Endodermal cell (in vitro differentiated cells): Measurements from ENCODE around the gene SSRP1. TPM values are rescaled to one million over a fixed set of nuclear protein-coding genes. Genes with fewer than 3 reads are reported as not detected.

Experiments
- DNase-seq: peaks from one replicate; pipeline ENCODE4 v3.0.0-alpha.2; 2017
- H3K27ac ChIP-seq: 2 replicates; pipeline ENCODE4 v1.5.1; 2013; ENCODE audit warnings: mild to moderate bottlenecking, low read depth, low read length, moderate library complexity
- H3K27me3 ChIP-seq: 2 replicates; pipeline ENCODE4 v1.6.1; 2013; ENCODE audit warnings: mild to moderate bottlenecking, low read length, moderate library complexity; ENCODE audit not compliant: insufficient read depth, control insufficient read depth, poor library complexity, severe bottlenecking
- H3K36me3 ChIP-seq: 2 replicates; pipeline ENCODE4 v1.7.0; 2013; ENCODE audit warnings: mild to moderate bottlenecking, low read length, moderate library complexity; ENCODE audit not compliant: control insufficient read depth, insufficient read depth
- H3K4me1 ChIP-seq: one replicate; pipeline ENCODE4 v1.7.0; 2013; ENCODE audit warnings: low read length; ENCODE audit not compliant: control insufficient read depth, insufficient read depth
- H3K4me3 ChIP-seq: 2 replicates; pipeline ENCODE4 v1.5.1; 2013; ENCODE audit warnings: mild to moderate bottlenecking, low read length, moderate library complexity
- H3K9ac ChIP-seq: 2 replicates; pipeline ENCODE4 v1.6.1; 2013; ENCODE audit warnings: mild to moderate bottlenecking, low read length, moderate library complexity; ENCODE audit not compliant: poor library complexity, severe bottlenecking; ENCODE audit errors: extremely low read depth
- H3K9me3 ChIP-seq: 2 replicates; pipeline ENCODE4 v1.6.1; 2013; ENCODE audit warnings: mild to moderate bottlenecking, low read length, moderate library complexity; ENCODE audit not compliant: control insufficient read depth
- H3K27ac Mint-ChIP-seq: 2 replicates; pipeline ENCODE4 v1.8.0; 2020; ENCODE audit warnings: mixed read lengths
- H3K27me3 Mint-ChIP-seq: 2 replicates; pipeline ENCODE4 v1.8.0; 2021; ENCODE audit warnings: mild to moderate bottlenecking, mixed read lengths; ENCODE audit not compliant: insufficient read depth
- H3K36me3 Mint-ChIP-seq: 2 replicates; pipeline ENCODE4 v1.8.0; 2020; ENCODE audit warnings: low read depth, mixed read lengths
- H3K4me1 Mint-ChIP-seq: 2 replicates; pipeline ENCODE4 v1.8.0; 2020; ENCODE audit warnings: mixed read lengths
- H3K4me3 Mint-ChIP-seq: 2 replicates; pipeline ENCODE4 v1.8.0; 2020; ENCODE audit warnings: mild to moderate bottlenecking, moderate library complexity, mixed read lengths
- H3K9me3 Mint-ChIP-seq: 2 replicates; pipeline ENCODE4 v1.8.0; 2020; ENCODE audit warnings: mild to moderate bottlenecking, mixed read lengths
- CTCF ChIP-seq: fragments of 200-600 bp; sonication (generic); conservative IDR thresholded peaks from 2 replicates; pipeline ENCODE4 v1.5.0; 2021; ENCODE audit warnings: antibody characterized with exemption, mild to moderate bottlenecking
- WGBS, 2 experiments: methylation state at CpG; one replicate each; pipeline versions ENCODE4 v1.1.5 to v1.1.7; 2013; ENCODE audit warnings: missing lambda C conversion rate in 2 of 2, mixed read lengths in 1 of 2; ENCODE audit not compliant: insufficient coverage in 1 of 2, insufficient read length in 1 of 2; 5-methylcytosine and 5-hydroxymethylcytosine counted together
- total RNA-seq, 2 donors: library from RNA; stranded (reverse); fragmentation: NEBNext Ultra II Directional in 1 of 2; extraction: Animal tissue kit (Norgen Biotek cat#: 25700) in 1 of 2; gene quantifications; 2 replicates in 1 of 2; 3 replicates in 1 of 2; pipeline ENCODE4 v1.2.1, GENCODE V29; 2021

The SSRP1 gene
- total RNA-seq, 2 donors from 2014 or later, result 145 to 182 TPM

- H3K9me3 Mint-ChIP-seq, result no peaks in the 10 kb centered on the region
- H3K36me3 Mint-ChIP-seq, result no peaks in the 10 kb centered on the region
- H3K4me3 ChIP-seq, result no peak overlapping the region
- H3K27me3 Mint-ChIP-seq, result peaks cover 67% of the 10 kb centered on the region
- no peak overlapping the region for H3K27ac ChIP-seq
- no peaks in the 10 kb centered on the region for H3K36me3 ChIP-seq
- no peaks in the 10 kb centered on the region for H3K4me1 Mint-ChIP-seq
- no peak overlapping the region for H3K27ac Mint-ChIP-seq
- no peaks in the 10 kb centered on the region for H3K4me1 ChIP-seq
- H3K9me3 ChIP-seq, result no peaks in the 10 kb centered on the region
- H3K4me3 Mint-ChIP-seq, result no peak overlapping the region
- no peak overlapping the region for H3K9ac ChIP-seq
- H3K27me3 ChIP-seq, result peaks cover 56% of the 10 kb centered on the region
- no peak for TF ChIP-seq CTCF
- no peak for DNase-seq
- WGBS, 2 experiments, result 65 to 83% methylated on average over 12 to 25 of the region's 26 CpGs
Measured at GRCh38 chr11:57376095-57377090, 40.7 kb upstream of the SSRP1 start.

DNA sequence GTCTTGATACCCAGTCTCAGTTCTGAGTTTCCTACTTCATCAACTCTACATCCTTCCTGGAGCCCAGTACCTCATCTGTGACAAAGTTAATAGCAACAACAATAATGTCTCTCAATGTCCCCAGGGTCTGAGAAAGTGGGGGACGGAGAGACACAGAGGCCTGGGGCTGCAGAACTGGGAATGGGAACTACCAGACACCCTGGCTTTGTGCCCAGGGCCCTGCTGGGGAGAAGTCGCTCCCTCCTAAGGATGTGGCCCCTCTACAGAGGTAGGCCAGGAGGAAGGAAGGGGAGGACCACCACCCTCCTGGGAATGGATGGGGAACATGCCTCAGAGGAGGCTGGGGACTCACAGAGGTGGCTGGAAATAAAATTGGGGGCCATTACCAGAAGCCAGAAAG lies 39.8 kb upstream of the SSRP1 start:
- no peaks in the 10 kb centered on the region for H3K4me1 ChIP-seq
- H3K9me3 ChIP-seq, result no peaks in the 10 kb centered on the region
- H3K36me3 ChIP-seq, result no peaks in the 10 kb centered on the region
- Mint-ChIP-seq H3K4me3 (no peak overlapping the region), H3K36me3 (no peaks in the 10 kb centered on the region), H3K27me3 (peaks cover 61% of the 10 kb centered on the region), H3K27ac (no peak overlapping the region), H3K9me3 (no peaks in the 10 kb centered on the region), H3K4me1 (no peaks in the 10 kb centered on the region)
- no peak overlapping the region for H3K9ac ChIP-seq
- H3K27ac ChIP-seq, result no peak overlapping the region
- TF ChIP-seq CTCF, result no peak
- peaks cover 56% of the 10 kb centered on the region for H3K27me3 ChIP-seq
- DNase-seq, result no peak
- no peak overlapping the region for H3K4me3 ChIP-seq
- 67 to 75% methylated on average over 1 to 2 of the region's 2 CpGs for WGBS, 2 experiments

DNA sequence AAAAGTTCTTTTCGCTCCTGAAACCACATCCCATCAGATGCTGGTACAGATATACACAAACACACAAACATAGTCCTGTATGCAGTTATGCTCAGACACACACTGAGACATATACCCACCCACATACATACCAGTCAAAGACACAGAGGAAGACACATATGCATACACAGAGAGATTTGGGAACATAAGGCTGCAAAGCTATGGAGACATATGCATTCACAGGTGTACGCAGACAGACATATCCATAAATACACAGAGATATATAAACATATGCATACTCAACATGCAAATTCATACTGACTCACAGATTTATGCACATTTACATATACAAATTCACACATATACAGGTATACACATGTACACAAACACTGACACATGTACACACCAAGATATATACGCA lies 39.3 kb upstream of the SSRP1 start:
- no peak overlapping the region for H3K9ac ChIP-seq
- peaks cover 54% of the 10 kb centered on the region for H3K27me3 ChIP-seq
- H3K27ac ChIP-seq, result no peak overlapping the region
- Mint-ChIP-seq H3K27me3 (peaks cover 63% of the 10 kb centered on the region), H3K4me1 (no peaks in the 10 kb centered on the region), H3K4me3 (no peak overlapping the region), H3K27ac (no peak overlapping the region), H3K36me3 (no peaks in the 10 kb centered on the region), H3K9me3 (no peaks in the 10 kb centered on the region)
- DNase-seq, result no peak
- no peaks in the 10 kb centered on the region for H3K9me3 ChIP-seq
- H3K4me3 ChIP-seq, result no peak overlapping the region
- peaks cover 2% of the 10 kb centered on the region for H3K4me1 ChIP-seq
- WGBS, 2 experiments, result 94 to 95% methylated on average over 3 of the region's 3 CpGs
- H3K36me3 ChIP-seq, result no peaks in the 10 kb centered on the region
- TF ChIP-seq CTCF, result no peak
